GM21825 (cell line): ENCODE data around the gene KIT.
"Not testable (repeated sequence)": the region's sequence is repeated elsewhere in the genome, so short reads cannot be mapped to it uniquely, and the experiment has no call there.

ENCODE experiments used
- ATAC-seq: cut with Tn5 transposase; IDR thresholded peaks from one replicate; pipeline ENCODE4 v1.9.1; 2021; ENCODE audit warnings: mild to moderate bottlenecking, moderate library complexity; ENCODE audit not compliant: unreplicated experiment

The KIT gene

DNA sequence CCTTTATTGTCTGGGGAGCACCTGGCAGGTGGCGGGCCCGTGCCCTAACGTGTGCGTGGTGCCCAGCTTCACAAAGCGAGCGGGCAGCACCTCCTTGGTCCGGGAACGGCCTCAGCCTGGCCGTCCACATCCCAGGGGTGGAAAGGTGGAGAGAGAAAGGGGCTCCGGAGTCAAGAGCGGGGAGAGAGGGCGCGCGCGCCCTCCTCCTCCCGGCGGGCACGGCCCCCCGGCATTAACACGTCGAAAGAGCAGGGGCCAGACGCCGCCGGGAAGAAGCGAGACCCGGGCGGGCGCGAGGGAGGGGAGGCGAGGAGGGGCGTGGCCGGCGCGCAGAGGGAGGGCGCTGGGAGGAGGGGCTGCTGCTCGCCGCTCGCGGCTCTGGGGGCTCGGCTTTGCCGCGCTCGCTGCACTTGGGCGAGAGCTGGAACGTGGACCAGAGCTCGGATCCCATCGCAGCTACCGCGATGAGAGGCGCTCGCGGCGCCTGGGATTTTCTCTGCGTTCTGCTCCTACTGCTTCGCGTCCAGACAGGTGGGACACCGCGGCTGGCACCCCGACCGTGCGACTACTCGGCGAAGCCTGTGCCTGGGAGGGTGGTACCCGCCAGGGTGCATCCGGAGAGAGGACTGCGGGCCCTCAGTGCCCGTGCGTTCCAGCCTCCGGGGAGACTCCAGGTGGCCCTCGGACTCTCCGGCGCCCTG lies at the start of gene KIT:
TSS of gene KIT (plus strand) at position 407 of the 701 bp plus-strand sequence. CDS start at position 465, 58 bp downstream.
- no peak for ATAC-seq

DNA sequence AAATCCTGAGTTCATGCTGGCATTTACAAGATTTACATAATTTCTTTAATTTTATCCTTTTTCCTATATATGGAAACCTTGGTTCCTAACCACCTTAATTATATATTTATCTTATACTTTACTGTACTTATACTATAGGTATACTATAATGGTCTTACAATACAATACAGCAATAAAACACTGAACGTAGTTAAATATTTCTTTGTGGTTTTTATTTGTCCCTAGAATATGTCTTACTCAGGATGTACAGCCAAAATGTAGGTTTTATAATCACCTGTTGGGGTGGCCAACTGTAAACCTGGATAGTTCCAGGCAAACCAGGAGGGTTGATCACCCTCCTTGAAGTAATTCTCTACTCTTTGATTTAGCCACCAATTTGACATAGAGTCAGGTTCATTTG lies 48.4 kb upstream of the KIT start:
- ATAC-seq, result no peak

DNA sequence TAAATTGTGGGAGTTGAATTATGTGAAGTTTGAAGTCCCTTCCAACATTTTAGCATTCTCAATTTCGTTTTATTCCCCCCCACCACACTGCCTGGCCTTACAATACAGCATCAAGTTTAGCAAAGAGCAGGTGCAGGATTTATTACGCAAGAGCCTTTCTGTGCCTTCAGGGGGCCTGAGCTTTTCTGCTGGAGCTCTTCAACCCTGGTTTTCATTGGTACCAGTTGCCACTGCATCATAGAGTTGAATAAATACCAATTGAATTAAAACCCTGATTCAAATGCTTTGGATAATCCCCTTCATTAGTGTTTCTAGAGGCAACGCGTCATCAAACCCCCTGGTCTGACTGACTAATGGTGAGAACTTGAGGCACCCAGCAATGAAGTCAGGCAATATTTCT lies 43.6 kb upstream of the KIT start:
- ATAC-seq, result no peak

DNA sequence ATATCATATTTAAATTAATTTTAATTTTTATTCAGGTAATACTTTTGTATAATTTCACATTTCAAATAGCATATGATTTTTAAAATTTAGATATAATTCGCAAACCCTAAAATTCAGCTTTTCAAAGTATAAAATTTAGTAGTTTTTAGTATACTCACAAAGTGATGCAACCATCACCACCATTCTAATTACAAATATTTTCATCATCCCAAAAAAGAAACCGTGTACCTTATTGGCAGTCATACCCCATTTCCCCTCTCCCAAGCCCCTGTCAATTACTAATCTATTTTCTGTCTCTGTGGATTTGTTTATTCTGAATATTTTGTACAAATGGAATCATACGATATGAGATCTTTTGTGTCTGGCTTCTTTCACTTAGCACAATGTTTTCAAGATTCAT lies 37.0 kb upstream of the KIT start:
- ATAC-seq, result no peak

DNA sequence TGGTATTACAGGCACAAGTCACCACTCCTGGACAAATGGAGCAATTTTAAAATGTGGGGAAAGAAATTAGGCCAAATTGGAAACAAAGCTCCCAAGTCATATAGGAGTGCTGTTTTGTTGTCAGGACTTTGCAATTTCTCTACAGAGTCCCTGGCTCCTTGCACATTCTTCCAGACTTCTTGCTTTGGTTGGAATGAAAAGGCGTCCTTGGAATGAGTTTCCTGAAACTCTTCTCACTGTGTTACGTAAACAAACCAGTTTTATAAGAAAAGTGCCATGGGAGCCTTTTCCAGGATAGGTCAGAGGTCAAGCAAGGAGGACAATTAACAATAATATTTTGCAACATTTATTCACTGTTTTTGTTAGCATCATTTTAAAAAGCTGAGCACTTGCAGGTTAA lies 32.4 kb upstream of the KIT start:
- no peak for ATAC-seq

DNA sequence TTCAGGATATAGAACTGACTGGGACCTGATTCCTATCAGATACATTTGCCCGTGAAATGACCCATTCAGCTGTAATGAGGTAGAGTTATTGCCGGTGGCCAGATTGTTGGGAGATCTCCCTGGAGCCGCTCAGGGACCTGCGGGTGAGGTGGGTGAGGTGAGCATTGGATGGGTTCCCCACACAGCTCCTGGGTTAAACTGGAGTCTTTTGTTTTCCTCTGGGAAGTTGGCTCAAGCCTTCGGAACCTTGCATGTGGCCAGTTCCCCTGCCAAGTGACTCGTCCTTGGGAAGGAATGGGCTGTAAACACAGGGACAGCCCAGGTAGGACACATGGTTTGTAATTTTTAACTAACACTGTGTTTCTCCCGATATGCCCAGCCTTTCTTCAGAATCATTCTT lies 31.6 kb upstream of the KIT start:
- ATAC-seq, result no peak

DNA sequence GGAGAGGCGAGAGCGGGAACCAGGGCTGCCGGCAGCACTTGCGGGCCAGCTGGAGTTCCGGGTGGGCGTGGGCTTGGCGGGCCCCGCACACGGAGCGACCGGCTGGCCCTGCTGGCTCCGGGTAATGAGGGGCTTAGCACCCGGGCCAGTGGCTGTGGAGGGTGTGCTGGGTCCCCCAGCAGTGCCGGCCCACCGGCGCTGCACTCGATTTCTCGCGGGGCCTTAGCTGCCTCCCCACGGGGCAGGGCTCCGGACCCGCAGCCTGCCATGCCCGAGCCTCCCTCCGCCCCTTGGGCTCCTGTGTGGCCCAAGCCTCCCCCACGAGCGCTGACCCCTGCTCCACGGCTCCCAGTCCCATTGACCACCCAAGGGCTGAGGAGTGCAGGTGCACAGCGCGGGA lies 25.2 kb upstream of the KIT start:
- ATAC-seq, result no peak

DNA sequence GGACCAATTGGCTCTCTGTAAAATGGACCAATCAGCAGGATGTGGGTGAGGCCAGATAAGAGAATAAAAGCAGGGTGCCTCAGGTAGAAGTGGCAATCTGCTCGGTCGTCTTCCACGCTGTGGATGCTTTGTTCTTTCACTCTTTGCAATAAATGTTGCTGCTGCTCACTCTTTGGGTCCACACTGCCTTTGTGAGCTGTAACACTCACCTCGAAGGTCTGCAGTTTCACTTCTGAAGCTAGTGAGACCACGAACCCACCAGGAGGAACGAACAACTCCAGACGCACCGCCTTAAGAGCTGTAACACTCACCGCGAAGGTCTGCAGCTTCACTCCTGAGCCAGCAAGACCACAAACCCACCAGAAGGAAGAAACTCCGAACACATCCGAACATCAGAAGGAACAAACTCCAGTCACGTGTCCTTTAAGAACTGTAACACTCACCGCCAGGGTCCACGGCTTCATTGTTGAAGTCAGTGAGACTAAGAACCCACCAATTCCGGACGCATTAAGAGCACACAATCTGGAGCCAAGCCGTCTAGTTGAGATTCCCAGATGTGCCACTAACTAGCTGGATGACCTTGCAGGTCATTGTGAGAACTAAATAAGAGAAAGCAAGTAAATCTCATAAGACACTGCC lies 24.5 kb upstream of the KIT start:
- ATAC-seq, result not testable (repeated sequence)

DNA sequence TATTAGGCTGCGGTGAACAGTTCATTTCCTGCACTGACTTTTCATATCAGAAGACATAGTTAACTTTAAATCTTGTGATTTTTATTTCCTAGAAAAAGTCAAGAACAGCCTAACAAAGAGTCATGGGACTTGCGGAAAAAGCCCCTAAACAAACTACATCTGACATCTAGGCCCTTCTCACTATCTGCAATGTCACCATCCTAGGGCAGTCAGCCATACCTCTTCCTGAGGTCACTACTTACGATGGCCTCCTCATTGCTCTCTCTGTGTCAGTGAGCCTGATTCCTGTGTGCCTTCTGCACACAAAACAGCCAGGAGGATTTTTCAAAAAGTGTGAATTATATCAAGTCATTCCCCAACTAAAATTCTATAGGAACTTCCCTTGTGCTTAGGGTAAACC lies 22.4 kb upstream of the KIT start:
- ATAC-seq, result no peak

DNA sequence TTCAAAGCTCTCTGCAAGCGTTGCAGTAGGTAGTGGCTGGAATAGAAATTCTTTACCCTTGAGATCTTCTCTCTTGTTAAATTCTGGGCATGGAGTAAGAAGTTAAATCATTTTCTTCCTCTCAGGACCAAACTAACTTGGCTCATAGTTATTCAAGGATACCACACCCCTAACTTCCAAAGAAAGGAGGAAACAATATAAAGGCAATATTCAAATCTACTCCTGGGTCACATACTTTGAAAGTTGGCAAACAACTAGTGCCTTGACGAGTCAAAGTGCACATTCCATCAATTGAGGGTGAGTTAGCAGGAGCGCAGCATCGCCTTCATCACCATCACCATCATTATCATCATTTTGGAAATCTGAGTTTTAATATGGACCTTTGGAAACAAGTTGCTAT lies 20.4 kb upstream of the KIT start:
- no peak for ATAC-seq

DNA sequence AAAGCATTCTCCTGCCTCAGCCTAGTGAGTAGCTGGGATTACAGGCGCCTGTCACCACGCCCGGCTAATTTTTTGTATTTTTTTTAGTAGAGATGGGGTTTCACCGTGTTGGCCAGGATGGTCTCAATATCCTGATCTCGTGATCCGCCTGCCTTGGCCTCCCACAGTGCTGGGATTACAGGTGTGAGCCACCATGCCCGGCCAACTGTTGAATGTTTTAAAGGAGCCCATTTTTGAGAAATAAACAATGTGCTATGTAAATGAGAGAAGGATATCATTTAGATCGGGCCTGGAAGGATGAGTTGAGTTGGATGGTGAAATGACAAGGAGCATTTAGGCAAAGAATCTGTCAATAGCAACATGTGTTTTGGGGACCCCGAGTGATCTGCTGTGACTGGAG lies 16.7 kb upstream of the KIT start:
- not testable (repeated sequence) for ATAC-seq

DNA sequence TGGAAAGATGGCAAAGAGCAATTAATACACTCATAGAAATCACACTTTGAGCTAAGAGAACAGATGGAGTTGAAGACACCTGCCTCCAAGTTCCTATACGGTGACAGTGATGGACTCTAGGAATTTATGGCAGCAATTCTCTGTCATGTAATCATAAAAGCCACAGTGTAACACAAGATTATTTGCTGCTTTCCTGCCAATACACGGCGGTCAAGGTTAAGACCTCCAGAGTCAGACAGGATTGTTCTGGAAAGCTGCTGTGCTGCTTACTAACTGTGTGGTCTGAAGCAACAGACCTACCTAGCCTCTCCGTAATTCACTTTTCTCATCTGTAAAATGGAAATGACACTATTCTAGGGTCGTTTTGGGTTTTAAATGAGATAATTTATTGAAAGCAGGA lies 14.6 kb upstream of the KIT start:
- ATAC-seq, result no peak

DNA sequence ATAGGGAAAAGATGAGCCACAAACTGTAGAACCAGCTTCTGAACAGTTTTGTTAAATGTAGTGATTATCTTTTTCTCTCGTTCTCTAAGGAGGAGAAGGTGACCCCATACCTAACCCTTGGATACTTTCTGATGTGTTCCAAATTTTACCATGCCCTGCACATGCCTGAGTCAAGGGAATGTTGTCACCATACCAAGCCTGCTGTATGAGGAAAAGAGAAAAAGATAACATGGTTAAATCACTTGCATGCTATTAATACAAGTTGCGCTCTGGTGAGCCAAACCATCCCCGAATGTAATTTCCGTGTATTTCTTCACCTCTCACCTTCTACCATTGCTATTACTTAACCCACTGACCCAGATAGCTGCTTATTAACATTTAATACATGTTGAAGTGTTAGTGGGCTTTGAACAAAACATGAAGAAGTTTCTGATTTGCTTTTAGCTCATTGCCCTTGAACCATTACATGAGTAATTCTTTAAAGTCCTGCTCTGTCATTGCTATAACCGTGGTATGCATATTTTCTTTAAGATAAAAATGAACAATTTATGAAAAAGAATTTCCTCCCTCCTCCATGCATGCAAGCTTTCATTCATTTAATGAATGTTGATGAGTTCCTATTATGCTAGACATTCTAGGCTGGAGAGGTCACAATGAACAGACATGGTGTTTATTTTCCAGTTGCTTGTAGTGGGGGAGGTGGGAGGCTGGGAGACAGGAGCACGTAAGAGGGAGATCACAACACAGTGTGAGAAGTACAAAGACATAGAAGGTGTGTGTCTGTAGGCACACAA lies 13.6 kb upstream of the KIT start:
- no peak for ATAC-seq

DNA sequence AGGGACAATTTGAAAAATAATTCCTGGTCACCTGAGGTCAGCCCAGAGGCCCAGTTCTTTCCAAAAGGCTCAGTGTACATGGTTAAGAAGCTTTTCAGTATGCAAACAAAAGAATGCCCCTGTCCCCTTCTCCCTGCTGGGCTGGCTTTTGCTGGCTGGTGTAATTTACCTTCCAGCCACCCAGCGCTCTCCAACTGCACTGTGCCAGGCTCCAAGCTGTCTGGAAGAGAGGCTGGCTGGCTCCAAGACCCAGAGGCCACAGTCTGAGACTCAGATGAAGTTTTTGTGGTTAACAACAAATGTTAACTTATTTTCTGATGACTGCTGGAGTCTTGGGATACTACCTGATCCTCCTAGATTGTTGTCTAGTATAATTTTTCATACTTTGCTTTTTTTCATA lies 11.9 kb upstream of the KIT start:
- no peak for ATAC-seq

DNA sequence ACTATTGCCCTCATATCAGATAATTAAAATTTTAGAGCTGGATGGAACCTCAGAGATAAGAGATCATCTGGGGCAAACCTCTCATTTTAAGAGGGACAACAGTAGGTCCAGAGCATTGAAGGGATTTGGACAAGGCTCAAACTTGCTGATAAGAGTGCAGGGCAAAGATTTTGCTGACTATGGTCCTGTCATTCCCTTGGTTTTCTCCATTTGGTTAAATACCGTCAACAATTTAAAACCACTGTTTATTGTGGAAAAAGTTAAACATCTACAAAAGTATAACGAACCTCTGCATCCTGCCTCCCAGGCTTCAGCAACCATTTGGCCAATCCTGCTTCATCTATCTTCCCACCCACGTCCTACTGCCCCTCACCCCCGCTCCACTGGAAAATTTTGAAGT lies 10.7 kb upstream of the KIT start:
- ATAC-seq, result no peak

DNA sequence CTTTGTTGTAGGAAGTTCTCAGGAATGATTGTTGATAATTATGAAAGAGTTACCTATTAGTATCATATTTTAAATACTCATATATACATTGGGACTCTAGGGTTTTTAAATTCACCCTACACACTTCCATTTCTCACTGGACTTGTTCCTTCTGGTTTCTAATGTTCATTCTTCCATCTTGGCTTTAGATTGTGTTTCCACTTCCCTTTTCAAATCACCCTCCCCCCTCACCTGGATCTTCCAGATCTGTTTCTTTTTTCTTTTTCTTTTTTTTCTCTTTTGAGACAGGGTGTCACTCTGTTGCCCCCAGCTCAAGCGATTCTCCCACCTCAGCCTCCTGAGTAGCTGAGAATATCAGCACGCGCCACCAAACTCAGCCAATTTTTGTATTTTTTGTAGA lies 6.7 kb upstream of the KIT start:
- ATAC-seq, result no peak

DNA sequence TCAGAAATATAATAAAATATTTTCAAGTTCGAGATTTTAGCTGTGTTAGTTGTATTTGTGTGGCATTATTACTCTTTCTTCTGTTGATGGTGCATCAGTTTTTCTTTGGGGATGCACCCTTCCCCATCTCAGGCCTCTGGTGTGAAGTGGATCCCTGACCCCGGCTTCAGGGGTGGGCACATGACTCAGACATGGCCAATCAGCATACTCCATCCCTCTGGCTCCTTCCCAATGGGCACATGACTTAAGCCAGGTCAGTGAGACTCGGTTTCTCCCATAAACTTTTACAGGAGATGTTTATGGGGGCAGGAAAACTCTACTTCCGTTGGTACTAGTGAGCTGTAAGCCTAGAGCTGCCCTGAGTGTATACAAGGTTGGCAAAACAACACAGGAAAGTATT lies 3.0 kb upstream of the KIT start:
- ATAC-seq, result no peak

DNA sequence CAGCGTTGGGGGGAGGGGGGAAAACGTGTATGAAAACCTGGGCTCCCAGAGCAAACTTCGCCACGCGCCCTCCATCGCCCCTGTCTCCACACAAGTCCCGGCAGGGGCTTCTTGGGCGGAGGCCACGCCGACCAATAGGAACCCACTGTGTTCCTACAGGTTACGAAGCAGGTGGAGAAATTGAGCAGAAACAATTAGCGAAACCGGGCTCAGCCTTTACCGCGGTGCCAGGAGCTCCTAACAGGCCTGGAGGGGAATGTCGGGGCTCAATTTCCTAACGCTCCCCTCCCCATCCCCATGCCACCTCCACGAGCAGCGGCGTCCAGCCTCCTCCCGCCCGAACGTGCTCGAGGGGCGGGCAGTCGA lies 589 bp upstream of the KIT start:
- ATAC-seq, result no peak

DNA sequence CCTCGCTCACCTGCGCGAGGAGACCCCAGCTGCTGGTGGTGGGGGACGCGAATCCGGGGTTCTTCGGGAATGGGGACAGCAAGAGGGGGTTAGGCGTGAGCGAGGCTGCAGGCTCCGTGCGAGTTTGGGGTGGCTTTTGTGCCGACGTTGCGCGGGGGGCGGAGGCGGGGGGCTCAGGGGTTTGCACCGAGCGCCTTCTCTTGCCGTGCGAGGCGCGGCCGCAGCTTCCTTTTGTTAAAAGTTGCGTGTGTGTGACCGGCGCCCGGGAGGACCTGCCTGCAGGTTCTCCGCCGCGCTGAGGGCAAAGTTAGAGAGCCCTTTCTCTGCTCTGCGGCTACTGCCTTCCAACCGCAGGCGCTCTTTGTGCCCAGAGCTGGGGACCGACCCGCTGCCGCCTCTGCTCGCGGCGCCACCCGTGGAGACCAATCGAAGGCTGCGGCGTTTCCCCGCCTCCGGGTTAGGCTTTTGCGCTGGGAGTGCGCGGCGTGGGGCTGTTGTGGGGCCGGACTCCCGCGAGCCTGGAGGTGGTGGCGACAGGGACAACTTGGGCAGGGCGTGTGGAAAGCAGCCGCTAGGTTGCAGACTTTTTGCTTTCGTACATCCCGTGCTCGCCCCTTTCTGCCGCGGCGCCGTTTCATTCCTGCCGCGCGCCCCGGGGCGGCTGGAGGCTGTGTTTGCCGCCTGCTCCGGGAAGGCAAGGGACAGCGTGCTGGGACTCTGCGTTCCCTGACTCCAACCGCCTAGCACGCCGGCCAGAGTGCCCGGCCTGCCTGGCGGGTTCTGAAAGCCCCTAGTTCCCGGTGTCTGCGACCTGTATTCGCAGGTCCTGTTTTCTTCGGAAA lies 716 bp downstream of the KIT start:
- no peak for ATAC-seq

DNA sequence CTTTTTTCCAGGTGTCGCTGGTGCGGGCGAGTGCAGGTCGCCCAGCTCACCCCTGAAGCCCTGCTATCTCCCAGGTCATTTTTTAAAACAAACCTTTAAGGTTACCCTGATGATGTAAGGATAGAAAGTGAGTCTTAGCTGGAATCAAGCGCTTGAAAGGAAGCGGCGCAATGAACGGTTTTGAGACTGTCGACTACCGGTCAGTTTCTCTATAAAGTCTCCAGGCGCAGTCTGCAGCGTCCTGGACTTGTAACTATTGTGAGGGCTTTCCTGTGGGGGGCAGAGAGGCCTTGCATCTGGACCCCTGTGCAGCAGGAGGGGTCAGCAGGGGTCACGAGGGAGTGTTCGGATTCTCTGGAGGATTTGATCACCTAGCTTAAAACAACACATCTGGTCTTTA lies 1.6 kb downstream of the KIT start:
- no peak for ATAC-seq
